Stimulated activated CD8-positive, alpha-beta memory T cell treated with anti-CD3 and anti-CD28 coated beads, Interleukin-4, amount 100 ng/mL, for 24 hours (primary cell): ENCODE measurements around the gene TADA1.

Experiments
- DNase-seq: peaks from one replicate; pipeline ENCODE4 v3.0.0-alpha.2; 2020; ENCODE audit warnings: low read depth

Gene TADA1, protein sequence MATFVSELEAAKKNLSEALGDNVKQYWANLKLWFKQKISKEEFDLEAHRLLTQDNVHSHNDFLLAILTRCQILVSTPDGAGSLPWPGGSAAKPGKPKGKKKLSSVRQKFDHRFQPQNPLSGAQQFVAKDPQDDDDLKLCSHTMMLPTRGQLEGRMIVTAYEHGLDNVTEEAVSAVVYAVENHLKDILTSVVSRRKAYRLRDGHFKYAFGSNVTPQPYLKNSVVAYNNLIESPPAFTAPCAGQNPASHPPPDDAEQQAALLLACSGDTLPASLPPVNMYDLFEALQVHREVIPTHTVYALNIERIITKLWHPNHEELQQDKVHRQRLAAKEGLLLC

DNA sequence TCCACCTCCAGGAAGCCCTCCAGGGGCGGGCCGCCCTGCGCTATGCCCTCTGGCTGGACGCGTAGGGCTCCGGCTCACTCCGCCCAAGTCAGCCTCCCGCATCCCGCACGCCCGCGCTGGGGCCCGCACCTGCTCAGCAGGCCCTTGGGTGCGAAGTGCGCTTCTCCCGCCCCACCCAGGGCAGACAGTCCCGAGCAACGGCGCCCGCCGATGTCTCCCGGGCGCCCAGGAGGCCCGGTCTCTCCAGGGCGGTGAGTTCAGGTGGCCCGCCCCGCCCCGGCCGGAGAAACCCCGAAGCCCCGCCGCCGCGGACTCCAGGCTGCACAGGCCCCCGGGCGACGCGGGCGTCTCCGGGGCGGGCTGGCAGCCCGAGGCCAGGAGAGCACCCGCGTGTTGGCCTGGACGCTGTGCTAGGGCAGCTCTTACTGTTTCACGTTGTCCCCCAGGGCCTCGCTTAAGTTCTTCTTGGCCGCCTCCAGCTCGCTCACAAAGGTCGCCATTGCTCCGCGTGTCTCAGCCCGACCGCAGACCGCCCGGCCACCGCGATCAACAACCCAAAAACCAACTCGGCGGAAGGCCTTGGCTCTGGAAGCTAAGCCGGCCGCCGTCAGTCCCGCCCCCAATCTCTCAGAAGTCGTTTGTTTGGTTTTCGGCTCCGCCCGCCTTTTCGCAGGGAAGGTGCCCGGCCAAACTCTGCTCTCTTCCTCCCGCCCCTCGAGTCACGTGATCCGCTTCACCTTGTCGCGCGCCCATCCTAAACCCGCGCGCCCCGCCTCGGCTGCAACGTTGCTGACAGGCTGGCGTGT is at the start of gene TADA1:
Gene TADA1, minus strand, starts transcription at position 531 of the 806 bp plus-strand sequence. Its CDS starts 31 bp downstream, at position 500.
- DNase-seq, result peak; percentile 99

DNA sequence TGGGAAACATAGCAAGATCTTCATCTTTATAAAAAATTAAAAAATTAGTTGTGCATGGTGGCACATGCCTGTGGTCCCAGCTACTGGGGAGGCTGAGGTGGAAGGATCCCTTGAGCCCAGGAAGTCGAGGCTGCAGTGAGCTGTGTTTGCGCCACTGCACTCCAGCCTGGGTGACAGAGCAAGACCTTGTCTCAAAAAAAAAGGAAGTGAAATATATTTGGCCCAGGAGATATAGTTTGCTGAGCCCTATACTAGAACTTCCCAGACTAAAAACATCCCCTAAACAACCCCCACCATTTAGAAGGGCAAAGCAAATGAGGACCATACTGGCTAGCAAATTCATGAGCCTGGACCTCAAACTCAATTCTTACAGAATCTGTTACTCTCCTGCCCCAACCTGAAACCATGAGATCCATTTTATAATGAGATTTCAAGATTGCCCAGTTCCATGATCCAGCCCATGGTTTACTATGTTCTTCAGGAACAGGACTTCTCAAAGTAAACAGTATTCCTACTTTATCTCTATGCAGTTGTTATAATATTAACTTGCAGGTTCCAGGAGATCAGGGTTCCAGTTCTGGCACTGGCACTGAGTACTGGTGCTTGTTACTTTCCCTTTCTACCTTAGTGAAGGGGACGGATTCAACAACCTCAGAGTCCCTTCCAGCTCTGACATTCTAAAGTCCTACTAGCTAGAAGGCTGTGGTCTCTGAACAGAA is 48.9 kb upstream of the TADA1 start:
- DNase-seq, result no peak

DNA sequence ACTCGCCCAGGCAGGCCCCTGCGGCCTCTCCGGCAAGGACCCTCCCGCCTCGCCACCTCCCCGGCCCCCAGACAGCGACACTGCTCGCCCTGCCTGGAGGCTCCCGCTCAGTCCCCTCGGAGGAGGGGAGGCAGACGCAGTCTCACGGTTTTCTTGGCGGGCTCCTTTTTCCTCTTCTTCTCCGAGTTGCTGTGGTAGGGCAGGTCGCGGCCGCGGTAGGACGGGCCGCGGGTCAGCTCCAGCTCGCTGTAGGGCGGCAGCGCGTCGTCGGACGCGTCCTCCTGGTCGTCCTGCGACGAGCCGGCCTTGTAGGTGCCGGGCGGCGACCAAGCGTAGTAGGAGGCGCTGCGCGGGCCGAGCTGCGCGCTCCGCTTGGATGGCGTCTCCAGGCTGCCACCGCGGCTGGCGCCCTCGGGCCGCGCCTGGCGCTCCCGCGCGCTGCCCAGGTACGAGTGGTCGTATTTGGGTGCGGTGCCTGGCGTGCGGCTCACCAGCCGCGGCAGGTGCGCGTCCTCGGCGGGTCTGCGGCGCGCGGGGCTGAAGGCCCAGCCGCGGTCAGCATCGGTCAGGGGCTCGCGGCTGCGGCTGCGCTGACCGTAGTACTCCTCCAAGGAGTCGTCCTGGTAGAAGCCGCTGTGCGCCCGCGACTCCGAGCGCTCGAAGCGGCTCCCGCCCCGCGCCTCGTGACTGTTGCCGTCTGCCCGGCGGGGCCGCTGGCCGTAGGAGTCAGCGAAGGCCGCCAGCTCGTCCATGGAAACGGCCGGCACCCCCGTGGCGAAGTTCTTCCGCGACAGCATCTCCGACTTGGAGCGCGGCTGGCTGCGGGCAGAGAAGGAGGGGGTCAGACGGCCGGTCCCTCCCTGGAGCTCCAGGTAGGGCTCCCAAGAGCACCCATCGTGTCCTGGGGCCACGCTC is 44.8 kb upstream of the TADA1 start:
- no peak for DNase-seq

DNA sequence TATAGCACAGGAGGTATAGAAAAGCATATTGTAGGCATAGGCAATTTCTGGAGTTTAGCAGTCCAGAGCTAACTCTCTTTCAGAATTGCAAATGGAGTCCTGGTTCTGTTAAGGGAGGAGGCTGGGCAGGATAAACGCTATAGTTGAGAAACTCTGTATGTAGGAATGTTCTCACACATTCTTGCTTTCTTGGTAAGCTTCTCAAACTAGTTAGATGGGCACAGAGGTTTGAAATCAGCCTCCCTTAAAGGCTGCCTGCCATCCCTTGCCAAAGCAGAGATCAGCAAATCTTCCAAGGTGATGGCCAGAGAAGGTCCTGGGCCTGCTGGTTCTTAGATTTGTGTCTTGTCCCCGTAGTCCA is 42.9 kb upstream of the TADA1 start:
- no peak for DNase-seq

DNA sequence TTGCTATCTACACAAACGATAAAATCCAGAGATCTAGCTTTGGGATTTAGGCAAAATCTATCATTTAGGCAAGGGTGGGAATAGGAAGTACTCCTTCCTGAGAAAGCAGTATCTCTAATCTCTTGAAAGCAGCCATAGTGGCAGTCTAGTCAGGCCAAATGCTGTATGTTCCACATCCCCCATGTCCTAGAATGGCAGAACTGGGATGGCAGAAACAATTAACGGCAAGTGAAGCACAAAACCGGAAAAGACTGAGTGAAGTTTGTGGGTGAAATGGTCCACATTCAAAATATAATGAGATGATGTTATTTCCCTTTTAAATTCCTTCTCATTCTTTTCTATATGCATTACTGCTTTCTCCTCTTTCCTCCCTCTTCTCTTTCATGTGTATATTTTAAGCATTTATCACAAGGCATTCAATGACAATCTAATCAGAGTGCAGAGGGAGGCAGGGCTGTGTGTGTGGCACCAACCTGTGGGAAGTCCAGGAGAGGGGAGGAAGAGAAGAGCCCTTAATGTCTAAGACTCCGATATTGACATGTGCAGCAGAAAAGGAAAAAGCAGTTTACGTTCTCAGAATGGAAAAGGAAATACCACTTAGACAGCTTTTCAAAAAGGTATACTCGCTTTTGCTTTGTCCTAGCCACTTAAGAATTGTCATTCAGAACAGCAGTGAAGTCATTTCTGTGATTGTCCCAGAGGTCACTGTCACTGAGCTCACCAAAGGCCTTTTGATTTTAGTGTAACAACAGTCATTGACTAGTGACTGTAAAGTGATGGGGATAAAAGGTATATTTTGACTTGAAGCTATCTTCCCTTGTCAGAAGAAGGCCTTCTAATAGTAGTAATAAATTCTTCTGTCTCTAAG is 42.3 kb upstream of the TADA1 start:
- DNase-seq, result no peak

DNA sequence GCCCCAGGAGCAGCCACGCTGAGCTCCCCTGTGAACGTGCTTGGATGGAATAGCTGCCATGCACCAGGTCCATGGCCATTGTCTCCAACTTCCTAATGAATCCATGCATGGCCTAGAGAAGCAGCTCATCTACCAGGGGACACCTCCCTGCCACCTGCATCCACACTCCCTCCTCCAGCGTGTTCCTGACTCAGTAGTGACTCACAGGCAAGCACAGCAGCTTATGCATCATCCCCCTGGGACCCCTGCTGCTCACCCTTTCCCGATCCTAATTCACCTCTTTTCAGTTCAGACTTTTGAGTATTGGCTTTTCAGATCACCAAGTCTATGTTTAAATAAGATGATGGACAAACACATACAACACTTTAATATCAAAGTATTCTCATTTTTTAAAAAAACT is 39.9 kb upstream of the TADA1 start:
- DNase-seq, result no peak

DNA sequence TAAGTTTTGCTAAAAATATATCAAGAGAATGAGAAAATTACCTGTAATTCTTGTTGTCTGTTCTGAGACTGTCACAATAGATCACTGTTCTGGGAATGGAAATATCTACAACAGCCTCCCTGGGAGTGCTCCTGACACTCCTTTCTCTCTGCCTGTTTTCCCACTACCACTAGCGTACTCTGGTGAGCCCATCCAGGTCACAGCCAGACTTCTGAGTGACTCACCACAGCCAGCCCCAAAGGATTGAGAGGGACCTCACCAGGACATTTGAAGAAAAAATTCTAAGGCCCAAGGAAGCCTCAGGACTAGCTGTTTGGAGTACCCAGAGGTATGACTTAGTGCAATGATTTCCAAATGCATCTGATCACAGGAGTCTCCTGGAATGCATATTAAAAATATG is 39.0 kb upstream of the TADA1 start:
- no peak for DNase-seq

DNA sequence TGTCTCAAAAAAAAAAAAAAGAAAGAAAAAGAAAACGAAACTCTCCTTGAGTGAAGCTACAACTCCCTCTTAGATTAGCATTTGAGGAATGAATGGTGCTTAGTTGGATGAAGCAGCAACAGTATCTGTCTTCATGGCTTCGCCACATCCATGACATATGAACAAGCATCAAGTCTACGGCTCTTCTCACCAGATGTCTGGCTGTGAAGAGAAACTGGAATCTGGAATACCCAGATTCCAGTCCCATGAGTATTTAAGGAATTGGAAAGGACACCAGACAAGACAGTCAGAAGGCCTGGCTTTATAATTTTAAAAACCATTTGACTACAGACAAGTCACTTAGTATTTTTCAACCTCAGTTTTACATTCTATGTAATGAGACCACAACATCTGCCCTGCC is 38.0 kb upstream of the TADA1 start:
- no peak for DNase-seq

DNA sequence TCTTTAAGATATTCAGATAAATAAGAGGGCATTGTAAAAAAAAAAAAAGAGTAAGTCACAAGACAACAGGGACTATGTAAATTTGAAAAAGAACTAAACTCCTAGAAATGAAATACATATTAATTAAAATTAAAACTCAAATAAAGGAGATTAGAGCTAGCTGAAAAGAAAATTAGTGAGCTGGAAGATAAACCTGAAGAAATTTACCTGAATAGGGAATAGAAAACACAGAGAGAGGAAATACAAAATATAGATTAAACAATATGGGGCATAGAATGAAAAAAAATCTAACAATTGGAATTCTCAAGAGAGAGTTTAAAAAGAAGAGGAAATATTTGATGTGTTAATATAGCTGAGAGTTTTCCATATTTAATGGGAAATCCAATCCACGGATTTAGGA is 35.6 kb upstream of the TADA1 start:
- no peak for DNase-seq

DNA sequence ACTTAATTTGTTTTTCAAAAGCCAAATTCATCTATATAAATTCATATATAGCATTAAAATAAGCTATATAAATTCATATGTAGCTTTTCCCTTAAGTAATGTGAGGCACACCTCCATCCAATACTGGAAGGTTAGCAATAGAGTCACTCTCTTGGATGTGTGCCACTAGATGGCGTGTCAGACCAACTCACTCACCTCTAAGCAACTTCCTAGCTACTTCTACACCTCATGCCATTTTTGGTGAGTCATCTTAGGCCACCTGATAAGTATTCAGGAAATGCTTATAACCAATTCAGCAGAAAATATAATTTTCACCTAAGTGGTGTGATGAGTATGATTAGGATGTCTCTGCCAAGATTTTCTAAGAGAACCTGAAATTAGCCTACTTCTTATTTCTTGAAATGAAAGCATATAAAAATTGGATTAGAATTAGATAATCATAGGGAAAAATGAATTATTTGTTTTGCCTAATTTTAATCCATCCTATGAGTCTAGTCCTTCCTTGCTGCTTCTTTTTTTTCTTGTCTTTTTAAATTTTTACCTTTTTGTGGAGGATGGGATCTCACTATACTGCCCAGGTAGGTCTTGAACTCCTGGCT is 34.4 kb upstream of the TADA1 start:
- DNase-seq, result peak; percentile 52

DNA sequence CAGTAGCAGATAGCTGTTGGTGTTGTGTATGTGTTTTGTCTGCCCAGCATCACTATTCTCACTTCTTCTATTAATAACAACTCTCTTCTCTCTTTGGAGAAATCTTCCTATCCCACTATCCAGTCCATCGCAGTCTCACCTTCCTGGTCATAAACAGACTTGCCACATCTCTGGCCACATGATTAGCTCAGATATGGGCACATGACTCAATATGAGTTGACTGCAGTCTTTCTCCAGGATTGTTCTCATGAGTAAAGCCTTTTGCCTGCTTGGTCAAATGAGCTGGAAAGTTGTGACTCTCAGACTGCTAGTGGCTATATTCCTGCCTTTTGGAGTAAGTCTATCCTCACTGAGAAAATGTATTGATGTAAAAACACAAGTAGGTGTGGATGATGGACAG is 32.9 kb upstream of the TADA1 start:
- no peak for DNase-seq

DNA sequence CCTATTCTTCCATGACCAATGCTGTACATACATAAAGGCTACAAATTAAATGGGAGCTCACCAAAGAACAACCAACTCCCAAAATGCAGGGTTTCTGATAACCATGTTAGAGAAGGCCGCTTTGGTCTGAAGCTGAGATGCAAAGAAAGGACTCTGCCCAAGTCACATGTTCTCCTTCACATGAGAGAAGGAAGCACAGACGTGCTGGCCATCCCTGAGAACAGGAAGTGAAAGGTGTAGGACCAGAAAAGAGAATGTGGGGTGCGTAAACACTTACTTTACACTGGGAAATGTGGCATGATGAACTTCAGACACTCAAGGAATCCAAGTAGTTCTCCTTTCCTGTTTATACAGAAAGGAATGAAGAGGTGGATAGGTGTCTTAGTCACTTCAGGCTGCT is 31.7 kb upstream of the TADA1 start:
- DNase-seq, result no peak

DNA sequence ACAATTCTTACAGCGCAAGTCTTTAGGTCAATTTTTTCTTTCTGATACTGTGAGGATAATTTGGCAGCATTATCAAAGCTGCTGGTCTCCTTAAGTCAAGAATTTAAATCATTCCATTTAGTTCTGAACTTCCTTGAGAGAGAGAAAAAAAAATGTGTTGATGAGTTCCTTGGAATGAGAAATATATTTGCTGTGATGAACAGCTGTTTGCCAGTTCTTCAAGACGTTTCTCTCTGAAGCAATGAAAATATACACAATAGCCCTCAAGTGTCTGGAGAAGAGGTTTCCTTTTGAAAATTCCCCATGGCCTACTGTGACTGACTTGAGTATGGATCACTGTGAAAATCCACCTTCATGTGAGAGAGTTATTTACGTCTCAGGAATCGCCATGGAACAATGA is 31.0 kb upstream of the TADA1 start:
- no peak for DNase-seq

DNA sequence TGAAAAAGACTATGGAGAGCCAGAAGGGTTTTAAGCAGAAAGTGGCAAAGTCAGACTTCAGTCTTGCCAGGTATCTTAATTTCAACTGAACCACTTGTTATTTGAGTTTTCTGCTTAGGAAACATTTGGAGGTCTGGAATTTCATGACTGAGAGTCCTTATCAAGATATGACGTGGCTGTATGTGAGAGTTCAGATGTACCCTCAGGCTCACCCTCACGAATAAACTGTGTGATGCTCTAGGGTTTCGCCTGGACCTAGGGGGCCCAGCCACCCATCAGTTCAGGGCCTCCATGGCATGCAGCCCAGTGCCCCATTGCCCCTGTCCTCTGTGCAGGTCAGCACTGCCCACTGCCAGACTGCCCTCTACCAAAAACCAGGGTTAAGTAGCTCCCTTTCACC is 30.6 kb upstream of the TADA1 start:
- DNase-seq, result no peak

DNA sequence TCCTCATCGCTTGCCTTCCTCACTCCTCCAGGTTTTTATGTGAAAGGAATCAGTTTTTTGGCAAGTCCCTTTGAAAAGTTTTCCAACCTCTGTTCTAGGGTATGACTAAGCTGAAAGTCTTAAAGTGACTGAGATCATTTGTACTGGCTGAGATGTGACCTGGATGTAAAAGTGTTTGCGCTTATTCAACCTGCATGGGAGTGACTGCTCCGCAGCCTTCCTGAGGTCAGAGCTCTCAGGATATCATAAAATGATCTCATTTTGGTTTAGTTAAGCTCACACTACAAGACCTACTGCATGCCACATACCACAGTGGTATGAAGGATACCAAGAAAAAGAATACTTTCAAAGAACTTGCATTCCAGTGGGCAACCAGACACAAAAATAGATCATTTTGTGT is 29.8 kb upstream of the TADA1 start:
- DNase-seq, result no peak

DNA sequence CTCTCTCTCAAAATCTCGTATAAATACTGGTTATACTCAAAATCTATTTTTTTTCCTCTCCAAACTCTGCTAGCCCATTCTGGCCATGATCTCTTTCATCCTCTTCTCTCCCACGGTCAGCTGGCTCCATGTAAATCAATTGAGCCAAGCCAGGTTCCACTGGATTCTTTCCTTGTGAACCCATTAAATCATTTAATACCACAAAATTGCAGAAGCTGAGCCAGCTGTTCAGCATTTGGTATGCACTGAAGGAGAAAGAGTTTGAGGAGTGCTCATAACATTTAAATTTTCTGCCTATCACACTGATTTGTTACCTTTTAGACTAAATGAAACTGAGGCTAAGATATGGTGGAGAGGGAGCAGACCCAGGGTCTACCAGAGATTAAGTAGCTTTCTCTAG is 29.1 kb upstream of the TADA1 start:
- DNase-seq, result no peak

DNA sequence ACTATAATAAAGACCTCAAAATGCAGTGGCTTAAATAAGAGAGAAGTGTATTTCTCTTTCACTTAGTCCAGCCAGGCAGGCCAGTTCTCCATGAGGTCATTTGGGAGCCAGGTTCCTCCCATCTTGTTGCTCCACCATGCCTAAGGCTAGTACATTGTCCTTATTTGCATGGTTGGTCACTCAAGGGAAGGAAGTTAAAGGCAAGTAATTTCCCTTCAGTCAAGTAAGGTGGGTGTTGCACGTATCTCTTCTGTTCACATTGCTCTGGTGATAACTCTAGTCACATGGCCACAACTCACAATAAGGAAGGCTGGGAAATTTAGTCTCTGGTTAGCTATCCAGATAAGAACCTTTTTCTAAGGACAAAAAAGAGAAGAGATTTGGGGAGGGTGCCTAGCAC is 27.2 kb upstream of the TADA1 start:
- DNase-seq, result no peak

DNA sequence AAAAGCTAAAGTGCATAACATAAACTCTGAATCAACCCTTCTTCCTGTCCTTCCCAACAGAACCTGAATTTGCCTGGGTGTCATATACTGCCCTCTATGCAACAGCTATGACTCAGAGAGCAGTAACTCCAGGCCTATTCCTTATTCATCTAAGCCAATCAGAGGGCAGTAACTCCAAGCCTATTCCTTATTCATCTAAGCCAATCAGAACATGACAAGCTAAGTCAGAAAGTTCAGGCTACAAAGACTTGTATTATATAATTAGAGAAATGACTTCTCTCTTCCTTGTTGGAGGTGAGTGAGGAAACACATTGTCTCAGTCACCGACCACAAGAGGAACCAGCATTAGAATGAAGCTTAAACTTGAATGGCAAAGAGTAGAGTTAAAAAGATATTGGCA is 26.2 kb upstream of the TADA1 start:
- DNase-seq, result no peak

DNA sequence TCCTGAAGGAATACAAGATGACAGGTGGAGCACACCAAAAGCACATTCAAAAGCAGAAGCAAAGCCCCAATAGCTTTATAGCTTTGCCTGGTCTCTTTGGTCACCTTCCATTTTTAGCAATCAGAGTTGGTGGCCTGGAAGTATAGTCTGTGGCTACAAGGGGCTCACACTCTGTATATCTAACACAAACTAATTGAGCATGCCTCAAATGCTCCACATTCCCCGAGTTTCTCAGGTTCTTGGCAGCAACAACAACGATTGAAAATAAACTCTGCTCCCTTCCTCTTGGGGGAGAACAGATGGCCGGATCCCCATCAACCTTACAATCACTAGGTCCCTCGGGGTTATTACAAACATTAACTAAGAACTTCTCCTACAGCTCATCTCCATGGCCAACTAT is 24.9 kb upstream of the TADA1 start:
- DNase-seq, result no peak

DNA sequence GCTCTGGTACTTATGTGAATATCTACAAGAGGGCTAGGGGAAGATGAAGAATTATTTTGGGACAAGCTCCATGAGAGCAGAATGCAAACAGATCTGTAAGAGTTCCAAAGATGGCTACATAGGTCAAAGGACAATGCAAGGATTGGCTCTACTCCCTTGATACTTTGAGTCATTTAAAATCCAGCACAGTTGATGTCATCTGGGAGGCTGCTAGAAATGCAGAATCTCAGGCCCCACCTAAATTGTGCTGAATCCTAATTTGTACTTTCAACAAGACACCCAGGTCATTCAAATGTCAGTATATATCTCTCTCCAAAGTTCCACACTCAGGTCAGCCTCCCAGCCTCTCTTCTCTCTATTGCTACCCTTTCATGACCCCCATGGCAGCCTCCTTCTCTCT is 23.7 kb upstream of the TADA1 start:
- DNase-seq, result no peak

DNA sequence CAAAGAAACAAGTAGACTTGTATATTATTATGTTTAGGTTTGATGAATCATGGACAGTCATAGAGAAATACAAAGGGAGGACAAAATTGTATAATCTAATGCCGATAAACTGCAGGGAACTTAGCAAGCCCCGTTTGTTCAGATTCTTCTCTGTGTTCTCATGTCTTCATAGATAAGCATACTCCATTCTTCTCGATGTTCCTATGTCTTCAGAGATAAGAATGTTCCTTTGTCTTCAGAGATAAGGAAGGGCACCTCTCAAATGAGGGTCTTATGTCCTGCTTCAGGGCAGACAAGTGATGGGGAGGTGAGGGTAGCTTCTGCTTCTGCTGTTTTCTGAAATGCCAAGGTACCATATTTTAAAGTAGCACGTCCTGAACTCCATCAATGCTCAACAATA is 19.7 kb upstream of the TADA1 start:
- DNase-seq, result no peak
